HG02943 (cell line): ENCODE results near the gene PRPF40B.
"Not testable (repeated sequence)": the region's sequence is repeated elsewhere in the genome, so short reads cannot be mapped to it uniquely, and the experiment has no call there.

Source experiments
- ATAC-seq: cut with Tn5 transposase; IDR thresholded peaks from one replicate; pipeline ENCODE4 v1.9.1; 2021; ENCODE audit warnings: mild to moderate bottlenecking, low read depth, moderate library complexity; ENCODE audit not compliant: unreplicated experiment

PRPF40B gene

DNA sequence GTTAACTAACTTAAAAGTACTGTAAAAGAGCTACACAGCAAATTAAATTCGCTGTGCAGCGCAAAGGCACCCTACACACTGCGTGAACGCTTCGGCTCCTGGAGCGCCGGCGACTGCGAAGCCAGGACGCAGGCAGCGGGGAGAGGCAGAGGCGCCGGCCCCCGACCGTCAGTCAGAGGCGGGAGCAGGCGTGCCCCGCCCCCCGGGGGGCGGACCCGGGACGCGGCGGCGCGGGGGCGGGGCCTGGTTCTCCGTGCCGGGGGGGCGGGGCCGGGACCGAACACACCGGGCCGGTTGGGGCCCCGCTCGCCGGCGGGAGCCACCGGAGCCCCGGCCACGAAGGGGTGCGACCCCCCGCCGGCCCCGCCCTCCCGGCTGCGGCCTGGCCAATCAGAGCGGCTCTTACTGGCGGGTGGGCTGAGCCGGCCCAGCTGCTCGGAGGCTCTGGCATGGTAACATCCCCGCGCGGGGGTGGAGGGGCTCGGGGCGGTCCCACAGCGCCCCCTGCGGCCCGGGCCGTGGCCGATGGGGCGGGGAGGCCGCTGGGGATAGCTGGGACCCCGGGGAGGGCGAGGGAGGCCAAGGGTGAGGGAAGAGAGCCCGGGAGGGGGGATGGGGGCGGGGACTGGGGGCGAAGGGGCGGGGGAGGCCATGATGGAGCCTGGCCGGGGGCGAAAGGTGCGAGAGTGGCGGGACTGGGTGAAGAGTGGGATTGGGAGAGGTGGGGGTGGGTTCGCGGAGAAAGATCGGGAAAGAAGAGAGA, at the start of gene PRPF40B:
TSS of gene PRPF40B (plus strand) at position 420 of the 763 bp plus-strand sequence. CDS start at position 450, 30 bp downstream.
- peak; percentile 58 for ATAC-seq

DNA sequence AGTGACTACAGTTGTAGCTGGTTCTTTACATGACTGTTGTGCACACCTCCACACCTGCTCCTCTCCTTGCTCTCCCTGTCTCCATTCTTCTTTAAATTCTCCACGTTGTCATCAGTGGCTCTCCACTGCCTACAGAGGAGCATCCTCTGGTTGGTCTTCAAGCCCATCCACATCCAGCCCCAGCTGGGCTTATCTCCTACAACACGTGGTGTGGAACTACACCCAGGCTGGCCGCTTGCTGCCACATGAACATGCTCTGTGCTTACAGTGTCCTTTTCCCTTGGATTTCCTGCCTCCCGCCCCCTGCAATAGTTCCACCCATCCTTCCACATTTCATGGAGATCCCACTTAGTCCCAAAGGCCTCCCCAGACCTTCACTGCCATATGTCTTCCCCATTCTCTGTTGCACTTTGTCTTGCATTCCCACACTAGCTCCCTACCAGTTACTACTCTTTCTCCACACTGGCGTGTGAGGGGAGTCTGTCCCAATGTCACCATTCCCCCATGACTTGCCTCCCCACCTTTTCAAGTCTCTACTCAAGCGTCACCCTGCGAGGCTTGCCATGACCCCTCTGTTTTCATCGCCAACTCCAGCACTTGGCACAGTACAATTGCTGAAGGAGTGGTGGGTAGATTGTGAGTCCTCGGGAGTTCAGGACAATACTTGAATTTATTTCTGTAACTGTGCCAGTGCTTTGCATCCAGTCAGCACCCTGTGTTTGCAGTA, 45.6 kb upstream of the PRPF40B start:
- no peak for ATAC-seq

DNA sequence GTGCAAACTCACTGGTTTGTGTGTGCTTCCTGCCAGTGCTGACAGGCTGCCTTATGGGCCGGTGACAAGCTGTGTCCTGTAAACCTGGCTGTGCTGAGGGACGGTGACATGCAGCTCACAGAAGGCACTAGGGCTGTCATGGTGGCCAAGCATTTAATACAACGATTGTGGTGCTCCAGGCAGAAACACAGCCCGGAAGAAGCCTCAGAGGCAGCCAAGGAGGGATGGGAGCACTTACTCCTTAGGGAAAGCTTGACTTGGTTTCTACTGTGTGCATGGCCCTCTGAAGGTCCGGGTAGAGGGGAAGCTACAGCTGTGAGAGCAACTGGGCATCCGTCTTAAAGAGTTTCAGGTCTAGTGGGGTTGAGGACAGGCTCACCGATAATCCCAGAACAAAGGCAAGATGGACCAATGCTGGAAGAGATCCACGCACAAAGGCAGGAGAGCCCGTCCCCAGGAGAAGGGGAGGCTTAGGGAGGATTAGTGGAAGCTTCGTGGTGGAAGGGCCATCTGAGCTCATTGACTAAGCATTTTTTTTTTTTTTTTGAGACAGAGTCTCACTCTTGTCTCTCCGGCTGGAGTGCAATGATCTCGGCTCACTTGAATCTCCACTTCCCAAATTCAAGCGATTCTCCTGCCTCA, 44.8 kb upstream of the PRPF40B start:
- ATAC-seq: no peak

DNA sequence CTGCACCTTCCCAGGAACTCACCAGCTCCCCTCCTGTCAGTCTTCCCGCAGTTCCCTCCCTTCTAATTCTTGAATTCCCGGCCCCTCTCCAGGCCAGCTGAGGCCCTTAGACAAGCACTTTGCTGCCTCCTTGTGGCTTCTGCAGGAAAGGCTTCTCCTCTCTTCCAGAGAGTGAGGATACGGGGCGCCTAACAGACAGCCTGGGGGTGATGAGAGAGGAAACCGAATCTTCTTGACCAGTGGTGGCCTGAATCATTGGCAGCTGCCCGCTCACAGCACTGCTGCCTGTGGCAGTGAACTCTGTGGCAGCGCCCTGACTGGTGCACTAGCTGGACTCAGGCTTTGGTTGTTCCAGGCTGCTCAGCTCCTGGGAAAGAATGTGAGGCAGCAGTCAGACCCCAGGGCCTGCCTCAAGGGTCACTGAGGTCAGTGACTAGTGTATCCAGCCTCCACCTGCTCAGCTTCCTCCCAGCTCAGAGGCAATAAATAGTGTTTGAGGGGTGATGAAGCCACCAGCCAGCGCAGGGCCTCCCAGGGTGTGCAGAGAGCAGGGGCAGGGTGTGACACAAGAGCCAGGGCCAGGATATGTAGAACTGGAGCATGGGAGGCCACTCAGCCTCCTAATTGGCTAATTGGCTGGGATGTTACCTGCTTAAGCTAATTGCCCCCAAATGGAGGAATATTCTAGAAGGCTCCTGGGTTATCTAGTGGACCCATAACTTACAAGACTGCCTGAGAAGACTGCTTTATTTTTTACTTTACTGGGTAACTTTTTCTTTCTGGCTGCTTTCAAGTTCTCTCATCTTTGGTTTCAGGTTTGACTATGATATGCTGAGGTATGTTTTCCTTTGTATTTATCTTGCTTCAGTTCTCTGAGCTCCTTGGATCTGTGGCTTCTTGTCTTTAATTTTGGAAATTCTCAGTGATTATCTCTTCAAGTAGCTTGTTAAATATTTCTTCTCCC, 42.5 kb upstream of the PRPF40B start:
- ATAC-seq: no peak

DNA sequence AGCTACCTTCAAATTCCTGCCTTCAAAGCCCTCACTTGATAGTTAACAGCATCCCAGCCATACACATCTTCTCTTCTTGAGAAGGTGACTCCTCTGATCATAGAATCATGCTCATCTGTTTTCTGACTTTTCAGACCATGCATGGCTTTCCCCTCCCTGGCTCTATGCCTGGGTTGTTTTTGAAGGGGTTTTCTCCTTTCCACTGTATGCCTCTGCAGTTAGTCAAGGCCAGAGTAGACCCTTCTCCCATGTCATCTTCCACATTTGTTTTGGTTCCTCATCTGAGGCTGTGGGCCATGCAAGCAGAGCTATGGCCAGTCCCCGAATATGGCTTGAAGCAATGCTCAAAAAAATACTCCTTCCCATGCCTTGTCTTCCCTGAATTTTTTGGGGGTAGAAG, 41.2 kb upstream of the PRPF40B start:
- ATAC-seq: no peak

DNA sequence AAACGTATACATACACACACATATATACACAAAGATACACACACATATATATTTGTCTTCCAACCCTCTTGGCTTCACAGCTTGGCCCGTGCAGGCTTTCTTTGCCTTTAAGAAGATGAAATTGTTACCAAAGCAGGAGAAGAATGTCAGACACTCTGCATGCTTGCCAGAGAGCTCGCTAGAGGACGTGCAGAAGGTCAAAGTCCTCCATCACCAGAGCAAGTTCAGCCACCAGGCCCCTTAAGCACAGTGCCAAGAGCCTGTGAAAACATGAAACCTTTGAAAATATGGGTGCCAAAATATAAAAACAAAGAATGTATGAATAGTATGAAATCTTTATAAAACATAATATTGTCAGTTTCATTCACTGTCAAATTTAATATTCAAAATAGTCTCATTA, 40.5 kb upstream of the PRPF40B start:
- no peak for ATAC-seq

DNA sequence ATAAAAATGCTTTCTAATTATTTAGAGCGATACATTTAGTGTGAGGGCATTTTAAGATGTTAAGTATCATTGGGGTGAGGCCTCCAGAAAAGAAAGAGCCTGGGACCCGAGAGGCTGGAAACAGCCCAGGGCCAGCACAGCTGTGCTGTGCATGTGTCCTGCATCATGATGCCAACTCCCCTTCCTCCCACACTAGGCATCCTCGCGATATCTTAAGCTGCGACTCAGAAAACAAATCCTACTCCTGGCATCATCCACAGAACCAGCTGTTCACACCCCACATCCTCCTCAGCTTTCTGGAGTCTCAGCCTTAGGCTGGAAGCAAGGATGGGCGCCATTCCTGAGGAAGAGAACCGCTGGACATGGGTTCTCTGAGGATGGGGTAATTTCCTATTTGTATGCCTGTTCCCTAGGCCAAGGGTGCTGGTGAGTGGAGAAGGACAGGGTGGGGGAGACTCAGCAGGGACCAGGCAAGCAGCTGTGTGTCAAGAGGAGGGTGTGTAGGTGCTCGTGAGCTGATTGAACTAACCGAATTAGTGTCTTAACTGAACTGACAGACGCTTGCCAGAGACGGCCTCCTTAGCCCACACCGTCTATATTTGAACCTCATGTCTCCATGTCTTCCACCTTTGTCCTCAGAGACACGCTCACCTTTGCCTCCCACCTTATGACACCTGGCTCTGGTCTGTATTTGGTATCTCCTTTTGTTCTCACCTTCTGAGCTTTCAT, 39.8 kb upstream of the PRPF40B start:
- no peak for ATAC-seq

DNA sequence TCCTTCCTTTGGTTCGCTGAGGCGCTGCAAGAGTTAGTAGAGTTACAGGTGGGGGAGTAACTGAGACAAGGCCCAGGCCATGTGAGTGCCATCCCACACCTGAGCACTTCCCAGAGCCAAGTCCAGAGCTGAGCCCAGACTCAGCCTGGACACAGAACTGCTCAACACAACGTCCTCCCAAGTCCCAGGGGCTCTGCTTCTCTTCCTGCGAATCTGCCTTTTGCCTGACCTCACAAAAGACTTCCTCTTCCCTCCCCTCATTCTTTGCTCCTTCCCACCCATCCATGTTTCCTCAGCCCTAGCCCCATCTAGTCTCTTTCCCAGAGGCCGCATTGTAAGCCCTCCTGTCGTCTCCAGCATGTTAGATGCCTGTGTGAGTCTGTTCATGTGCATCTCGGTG, 38.8 kb upstream of the PRPF40B start:
- no peak for ATAC-seq

DNA sequence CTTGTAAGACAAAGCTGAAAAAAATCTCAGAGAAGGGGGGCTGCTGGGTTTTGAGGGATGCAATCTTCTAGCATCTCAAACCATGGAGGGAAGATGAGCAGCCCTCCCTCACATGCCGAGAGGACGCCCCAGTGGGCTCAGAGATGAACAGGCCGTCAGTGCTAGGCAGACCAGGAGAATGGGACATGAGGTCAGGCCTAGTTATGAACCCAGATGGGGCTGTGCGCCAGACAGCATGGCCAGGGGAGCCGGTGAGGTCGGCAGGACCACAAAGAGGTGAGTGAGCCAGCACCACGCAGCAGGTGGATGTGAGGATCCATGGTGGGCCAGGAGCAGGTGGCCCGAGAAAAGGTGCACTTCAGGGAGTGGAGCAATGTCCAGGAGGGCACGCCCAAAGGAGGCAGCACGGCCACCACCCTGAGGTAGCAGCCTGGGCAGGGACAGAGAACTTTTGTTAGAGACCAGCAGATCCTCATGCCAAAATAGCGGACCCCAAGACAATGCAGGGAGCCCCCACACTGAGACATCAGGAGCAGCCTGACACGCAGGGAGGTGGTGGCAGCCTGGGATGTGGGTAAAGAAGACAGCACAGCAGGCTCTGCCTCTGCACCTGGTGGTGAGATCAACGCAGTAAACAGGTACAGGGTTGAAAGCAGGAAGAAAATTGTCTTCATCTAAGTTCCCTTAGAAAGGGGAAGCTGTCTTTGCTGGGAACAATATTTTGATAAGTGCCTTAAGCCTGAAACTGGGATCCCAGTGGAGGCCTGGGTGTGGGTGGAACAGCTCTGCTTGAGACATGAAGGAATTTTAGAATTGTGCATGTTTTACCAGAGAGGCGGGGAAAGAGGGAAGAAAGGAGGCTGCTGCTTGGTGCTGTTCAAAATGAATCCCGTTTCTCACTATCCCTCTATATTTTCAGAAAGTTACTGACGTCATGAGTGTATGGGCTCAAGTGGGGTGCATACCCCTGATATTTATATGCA, 37.6 kb upstream of the PRPF40B start:
- ATAC-seq: no peak

DNA sequence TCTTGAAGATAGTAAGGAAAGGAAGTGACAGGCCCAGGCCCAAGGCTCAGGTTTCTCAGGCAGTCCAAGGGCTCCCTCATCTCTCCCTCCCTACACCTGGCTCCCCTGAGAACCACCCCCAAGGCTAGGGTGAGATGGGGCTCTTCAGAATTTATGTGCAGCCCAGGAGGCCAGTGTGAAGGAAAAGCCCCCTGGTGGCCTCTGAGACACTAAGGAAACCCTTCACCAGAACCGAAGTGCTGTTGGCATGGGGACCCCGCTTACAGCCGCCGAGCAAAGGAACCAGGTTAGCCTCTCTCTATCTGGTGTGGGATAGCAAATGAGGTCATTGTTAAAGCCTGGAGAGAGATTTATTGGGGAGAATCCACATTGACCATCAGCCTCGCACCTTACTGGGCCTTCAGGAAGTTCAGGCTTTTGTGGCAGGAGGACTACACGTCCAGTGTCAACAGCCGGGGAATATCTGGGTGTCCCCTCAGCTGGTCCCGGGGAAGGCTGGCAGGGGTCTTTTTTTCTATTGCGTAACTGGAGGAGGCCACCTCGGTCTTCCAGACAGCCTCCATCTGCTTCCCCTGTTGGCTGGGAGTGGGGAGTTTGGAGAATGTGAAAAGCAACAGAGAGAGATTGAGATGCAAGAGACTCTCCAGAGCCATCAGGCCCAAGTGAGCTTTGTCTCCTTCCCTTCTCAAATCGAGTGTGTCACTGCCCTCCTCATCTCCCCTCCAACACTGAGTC, 36.0 kb upstream of the PRPF40B start:
- no peak for ATAC-seq

DNA sequence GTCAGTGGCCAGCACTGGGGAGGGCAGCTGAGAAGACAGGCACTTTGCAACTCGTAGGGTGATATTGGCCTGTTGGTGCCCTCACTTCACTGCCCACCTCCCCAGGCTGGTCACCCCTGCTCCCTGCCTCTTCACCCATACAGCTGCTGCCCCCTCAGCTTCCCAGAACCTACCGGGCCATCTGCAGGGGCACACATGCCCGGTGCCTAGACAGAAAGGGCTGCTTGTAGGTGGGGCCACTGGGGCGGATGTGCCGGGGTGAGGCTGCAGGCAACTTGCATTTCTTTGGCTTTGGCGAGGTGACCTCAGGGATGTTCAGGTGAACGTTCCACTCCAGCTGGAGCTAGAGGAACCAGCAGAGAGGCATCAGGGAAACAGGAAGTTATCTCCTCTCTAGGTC, 35.1 kb upstream of the PRPF40B start:
- no peak for ATAC-seq

DNA sequence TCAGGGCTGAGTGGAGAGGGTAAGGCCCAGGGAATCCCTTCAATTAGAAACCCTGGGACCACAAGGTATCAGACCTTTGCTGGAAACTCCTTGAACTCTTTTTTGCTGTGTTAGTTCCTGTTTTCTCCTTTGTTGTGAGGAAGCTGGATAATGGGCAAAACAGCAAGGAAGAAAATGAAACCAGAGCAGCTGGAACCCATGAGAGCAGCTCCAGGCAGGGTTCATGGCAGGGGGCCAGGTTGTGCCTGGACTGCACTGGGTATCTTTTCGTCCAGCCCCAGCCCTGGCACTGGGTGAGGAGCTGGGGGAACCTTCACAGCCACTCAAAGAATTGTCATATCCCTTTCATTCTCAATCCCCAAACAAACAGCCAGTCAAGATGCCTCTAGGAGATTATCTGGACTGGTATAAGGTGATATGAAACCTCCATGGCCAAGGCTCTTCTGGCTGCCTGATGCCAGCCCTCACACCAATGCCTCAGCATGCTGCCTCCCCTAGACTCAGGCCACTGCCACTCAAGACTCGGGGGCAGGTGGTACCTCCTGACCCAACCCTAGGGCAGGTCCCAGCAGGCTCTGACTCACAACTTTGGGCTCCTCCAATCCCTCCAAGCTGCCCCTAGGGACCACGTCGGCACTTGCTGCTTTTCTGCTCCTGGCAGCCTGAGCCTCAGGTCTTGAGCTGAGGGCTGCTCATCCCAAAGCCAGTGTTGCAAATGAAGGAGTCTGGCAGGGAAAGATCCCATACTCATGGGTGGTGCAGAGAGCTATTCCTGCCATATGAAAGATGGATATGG, 34.4 kb upstream of the PRPF40B start:
- ATAC-seq: no peak

DNA sequence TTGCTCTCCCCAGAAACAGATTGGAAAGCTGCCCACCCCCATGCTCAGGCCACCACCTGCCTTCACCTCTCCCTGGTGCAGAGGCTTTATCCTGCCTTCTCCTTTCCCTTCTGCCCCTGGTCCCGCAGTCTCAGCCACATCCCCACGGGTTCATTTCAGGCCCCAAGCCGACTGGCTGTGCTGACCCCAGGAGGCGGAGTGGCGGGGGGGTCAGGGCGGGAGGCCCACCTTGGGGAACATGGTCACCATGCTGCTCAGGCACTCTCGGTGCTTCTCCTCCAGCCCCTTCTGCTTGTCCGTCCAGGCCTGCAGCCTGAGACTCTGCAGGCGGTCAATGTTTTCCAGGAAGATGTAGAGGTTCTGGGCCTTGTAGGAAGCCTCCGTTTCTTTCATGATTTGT, 24.8 kb upstream of the PRPF40B start:
- ATAC-seq: no peak

DNA sequence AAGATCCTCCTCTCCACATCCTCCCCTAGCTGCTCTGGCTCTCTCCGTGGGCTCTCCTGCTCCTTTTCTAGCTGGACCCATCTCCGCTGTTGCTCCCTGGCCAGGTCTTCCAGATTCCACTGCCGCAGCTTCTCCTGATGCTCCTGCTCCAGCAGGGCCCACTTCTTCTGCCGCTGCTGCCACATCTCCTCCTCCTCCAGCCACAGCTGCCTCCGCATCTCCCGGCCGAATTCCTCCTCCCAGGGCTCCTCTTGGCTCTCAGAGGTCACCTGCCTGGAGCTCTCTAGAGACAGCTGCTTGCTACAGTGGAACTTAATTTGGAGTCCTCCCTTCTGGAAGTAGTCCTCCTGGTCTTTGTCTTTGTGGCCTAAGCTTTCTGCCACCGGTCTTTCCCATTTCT, 23.4 kb upstream of the PRPF40B start:
- no peak for ATAC-seq

DNA sequence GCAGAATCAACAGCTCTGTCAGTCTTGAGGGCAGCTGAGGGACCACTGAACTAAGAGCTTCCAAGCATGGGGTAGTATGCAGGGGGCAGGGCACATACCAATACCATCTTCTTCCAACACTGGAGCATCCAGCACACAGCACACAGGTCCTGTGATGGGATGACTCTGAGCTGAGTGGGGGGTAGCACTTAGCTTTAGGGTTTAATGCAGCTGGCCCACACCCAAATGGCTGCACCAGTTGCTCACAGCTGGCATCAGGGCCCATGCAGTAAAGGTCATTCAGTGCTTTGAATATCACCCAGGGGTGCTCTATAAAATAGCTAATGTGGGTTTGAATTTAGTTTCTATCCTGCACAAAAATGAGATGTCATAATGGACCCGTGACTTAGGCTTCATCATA, 19.6 kb upstream of the PRPF40B start:
- ATAC-seq: no peak

DNA sequence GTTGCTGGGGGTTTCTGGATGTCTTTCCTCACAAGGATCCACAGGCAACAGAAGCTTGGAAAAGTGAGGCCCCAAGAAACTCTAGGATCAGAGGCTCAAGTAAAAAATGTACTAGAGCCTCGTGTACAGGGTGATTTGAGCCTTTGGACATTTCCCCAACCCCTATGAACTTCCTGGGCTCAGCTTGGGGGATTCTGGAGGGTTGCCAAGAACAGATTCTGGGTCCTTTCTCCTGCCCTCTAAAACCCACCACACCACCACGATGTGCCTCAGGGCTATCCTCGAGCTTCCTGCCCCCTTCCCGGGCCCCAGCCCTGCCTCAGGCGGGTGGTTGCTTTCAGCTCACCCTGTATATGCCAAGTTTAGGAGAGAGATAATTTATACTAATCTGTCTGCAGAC, 18.5 kb upstream of the PRPF40B start:
- ATAC-seq: no peak

DNA sequence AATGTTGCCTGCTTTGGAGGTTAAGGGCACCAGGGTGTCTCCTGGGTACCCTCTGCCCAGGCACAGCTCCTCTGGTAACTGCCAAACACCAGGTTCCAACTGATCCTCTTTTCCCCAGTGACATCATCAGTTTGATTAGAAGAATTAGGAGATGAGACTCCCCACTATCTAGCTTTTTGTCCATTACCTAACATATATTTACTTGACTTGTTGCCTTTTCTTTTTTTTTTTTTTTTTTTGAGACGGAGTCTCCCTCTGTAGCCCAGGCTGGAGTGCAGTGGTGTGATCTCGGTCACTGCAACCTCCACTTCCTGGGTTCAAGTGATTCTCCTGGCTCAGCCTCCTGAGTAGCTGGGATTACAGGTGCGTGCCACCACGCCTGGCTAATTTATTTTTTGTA, 17.8 kb upstream of the PRPF40B start, which contains the start of gene FAM186B:
TSS of gene FAM186B (minus strand) at position 101 of the 400 bp plus-strand sequence. CDS start 162 bp downstream, outside the sequence.
- ATAC-seq: not testable (repeated sequence)
